NCI-H187 (cell line): Measurements from ENCODE around the gene RPS5.
A peak's percentile ranks its signal among the peaks of the same experiment; 100 is the strongest.
"Not testable (repeated sequence)": the region's sequence is repeated elsewhere in the genome, so short reads cannot be mapped to it uniquely, and the experiment has no call there.

Experiments
- DNase-seq, 2 experiments: peaks; one replicate each; lab custom pipeline; 2025; lab: John Stamatoyannopoulos, UW

Gene RPS5

DNA sequence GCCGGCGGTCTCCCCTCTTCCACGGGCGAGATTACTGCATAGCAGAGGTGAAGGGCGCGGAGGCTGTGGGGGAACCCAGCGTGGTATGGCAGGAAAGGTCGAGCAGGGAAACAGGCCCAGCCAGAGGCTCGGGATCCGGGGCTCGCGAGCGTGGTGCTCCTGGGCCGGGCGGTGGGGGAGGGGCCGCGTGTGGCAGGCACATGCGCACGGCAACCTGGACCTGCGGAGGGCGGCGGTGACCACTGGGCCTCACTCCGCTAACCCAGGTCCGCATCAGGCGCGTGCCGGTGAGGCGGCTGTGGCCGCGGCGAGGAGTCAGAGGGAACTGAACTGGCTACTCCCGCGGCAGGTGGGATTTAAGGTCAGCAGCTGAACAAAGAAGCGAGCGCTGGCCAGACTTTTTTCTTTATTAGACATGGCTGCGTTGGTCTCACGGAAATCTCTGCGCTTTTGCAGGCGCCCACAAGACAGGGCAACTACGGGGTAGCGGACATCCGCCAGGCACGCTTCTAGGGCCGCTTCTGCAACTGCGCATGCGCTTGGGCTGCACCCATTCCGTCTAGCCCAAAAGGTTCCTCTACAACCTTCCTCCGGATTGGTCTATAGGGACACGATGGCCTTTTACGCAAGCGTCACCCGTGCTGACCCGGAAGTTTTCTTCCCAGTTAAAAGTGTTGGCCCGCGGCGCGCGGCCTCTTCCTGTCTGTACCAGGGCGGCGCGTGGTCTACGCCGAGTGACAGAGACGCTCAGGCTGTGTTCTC lies at the start of gene RPS5:
RPS5 (plus strand) TSS at position 694 of the 762 bp plus-strand sequence. CDS start 869 bp downstream, outside the sequence.
- peak; percentile 92 to 96 for DNase-seq

DNA sequence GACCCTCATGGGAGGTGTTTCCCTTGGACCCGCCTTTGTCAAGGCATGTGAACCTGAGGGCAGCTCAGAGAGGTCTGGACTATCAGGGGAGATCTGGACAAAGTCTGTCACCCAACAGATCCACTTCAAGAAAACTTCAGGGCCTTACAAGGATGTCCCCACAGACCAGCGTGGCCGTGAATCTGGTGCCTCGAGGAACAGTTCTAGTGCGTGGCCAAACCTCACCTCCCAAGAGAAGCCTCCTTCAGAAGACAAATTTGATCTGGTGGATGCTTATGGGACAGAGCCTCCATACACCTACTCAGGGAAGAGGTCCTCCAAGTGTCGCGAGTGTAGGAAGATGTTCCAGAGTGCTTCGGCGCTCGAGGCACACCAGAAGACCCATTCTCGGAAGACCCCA lies 48.7 kb upstream of the RPS5 start:
- DNase-seq: no peak

GRCh38 chr19:58338825-58339558 lies 48.1 kb upstream of the RPS5 start:
- no peak for DNase-seq

DNA sequence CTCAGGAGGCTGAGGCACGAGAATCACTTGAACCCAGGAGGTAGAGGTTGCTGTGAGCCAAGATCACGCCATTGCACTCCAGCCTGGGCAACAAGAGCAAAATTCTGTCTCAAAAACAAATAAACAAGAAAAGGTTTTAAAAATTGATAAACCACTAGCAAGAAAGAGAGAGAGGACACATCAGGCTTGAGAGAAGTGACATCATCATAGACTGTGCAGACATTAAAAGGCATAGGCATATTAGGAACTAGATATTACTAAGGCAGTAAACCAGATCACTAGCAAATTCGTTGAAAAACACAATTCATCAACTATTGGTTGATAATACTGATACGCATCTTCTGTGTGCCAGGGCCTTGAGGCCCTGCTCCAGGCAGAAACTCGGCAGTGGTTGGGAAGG lies 41.5 kb upstream of the RPS5 start:
- DNase-seq: no peak

DNA sequence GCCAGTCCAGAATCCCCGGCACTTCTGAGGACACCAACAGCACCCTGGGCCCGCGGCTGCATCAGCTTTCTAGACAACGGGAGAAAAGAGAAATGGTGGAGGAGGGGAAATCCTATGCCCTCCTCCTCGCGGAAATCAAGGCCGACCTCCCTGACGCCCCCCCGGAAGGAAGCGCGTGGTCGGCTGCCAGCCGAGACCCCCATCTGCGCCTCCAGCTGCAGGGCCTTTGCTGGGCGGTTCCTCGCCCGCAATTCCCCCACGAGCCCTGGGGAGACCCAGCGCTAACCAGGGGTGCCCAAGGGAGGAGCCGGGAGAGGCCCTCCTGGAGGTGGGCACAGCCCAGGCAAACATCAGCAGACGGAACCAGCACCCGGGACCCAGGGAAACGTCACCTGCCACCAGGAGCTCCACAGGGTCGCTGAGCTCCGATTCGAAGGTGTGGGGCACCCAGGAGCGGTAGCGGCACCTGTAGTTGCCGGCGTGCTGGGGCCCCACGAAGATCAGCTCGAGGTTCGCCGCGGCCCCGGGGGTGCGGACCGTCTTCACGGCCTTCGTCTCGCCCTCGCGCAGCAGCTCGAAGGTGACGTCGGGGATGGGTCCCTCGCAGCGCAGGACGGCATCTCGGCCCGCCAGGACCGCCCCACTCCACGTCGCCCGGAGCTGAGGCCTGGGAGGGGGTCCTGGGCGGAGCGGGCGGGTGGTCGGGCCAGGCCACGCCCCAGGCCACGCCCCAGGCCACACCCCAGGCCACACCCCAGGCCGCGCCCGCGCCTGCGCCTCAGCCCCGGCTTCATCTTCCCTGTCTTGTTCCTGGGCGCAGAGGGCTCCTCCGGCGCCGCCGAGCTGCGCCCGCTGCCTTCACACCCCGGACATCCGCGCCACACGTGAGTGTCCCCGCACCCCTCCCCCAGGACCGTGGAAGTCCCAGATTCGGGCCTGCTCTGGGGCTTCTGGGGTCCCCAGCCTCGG lies 39.8 kb upstream of the RPS5 start:
- DNase-seq: peak; percentile 33 to 56

DNA sequence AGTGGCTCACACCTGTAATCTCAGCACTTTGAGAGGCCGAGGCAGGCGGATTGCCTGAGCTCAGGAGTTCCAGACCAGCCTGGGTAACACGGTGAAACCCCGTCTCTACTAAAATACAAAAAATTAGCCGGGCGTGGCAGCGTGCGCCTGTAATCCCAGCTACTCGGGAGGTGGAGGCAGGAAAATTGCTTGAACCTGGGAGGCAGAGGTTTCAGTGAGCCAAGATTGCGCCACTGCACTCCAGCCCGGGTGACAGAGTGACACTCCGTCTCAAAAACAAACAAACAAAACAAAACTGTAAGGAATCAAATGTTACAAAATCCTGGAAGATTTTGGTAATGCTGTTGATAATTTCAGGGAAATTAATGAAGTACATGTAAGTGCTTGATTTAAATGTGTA lies 39.0 kb upstream of the RPS5 start:
- DNase-seq: not testable (repeated sequence)

DNA sequence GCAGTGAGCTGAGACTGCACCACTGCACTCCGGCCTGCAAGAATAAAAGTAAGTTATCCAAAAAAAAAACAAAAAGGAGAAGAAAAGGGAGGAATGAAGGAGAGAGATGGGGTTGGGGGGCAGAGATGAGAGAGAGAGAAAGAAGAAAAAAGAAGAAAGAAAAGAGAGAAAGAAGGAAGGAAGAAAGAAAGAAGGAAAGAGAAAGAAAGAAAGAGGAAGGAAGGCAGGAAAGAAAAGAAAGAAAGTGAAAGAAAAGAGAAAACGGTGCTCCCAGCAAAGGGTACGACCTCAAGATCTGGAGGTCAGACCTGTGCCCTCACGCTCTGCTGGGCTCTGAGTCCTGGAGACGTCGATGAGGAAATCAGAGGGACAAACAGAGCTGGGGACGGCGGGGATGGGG lies 37.5 kb upstream of the RPS5 start:
- no peak for DNase-seq

GRCh38 chr19:58350001-58350861 lies 36.8 kb upstream of the RPS5 start:
- no peak for DNase-seq

- DNase-seq: no peak
These were observed 36.1 kb upstream of the RPS5 start for GRCh38 chr19:58350871-58351557.

DNA sequence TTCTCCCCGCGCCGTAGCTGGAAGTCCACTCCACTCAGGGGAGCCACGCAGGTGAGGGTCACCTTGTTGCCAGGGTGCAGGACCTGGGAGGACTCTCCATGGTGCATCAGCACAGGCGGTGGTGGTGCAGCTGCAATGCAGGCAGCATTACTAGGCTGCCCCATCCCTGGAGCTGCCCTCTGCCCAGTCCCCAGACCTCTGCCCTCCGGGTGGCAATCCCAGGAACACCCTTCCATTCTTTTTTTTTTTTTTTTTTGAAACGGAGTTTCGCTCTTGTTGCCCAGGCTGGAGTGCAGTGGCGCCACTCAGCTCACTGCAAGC lies 35.6 kb upstream of the RPS5 start:
- no peak for DNase-seq

DNA sequence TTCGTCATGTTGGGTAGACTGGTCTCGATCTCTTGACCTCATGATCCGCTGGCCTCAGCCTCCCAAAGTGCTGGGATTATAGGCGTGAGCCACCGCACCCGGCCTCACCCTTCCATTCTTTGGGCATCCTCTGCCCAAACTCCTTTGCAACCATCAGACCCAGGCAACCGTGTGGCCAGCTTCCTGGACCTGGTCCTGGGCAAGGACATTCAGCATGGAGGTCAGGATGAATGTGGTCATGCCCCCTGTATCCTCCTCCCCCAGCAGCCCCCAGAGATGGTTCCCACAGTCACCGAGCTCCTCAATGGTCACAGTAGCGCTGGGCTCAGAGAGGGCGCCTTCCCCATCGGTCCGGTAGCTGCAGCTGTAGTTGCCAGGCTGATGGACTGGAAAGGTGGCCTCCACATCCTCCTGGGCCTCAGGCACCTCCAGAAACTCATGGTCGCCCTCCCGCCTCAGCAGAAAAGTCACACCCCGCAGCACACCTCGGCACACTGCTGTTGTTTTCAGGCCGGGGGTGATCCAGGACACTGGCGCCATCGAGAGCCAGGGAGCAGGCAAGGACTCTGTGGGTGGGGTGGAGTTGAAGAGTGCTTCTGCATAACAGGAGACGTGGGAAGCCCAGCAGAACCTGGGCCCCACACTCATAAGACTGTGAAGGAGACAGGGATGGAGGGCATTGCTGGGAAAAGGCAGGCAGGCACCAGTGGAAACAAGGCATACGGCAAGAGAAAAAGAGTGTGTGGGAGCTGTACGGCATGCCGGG lies 34.9 kb upstream of the RPS5 start:
- no peak for DNase-seq

DNA sequence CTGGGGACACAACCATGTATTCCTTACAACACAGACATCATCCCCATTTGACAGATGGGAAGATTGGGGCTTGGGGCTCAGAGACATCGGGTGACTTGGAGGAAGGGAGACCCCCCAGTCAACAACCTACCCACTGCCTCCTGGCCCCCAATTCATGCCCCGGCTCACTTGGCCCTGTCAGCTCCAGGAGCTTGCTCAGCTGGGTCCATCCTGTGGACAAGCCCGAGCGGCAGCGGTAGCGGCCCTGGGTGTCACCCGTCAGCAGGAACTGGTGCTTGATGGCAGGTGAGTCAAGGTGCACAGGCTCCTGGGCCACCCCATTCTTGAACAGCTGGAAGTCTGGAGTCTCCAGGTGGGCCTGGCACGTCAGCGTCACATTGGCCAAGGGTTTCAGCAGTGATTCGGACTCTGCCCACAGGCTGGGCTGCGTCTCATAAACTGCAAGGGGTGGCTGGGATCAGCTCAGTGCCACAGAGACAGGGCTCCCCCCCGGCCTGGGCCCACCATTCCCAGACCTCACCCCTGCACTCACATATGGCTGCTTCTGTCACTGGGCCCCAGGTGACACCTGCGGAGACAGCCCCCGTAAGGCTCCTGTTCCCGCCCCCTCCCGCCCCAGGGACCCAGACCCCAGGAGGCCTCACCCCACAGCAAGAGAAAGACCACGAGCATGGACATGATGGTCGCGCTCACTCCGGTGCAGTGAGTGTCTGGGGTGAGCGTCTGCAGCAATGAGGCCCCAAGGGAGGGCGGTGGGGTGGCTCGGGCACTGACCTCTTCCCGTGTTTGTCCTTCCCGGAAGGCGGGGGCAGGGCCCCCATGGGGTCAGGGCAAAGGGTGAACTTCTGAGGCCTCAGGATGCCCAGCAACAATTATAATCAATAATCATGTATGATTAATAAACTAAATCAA lies 34.1 kb upstream of the RPS5 start, which contains the start of gene A1BG:
A1BG (minus strand) TSS at position 733 of the 912 bp plus-strand sequence; CDS start at position 678, 55 bp downstream.
- DNase-seq: no peak

GRCh38 chr19:58353717-58354477 lies 33.2 kb upstream of the RPS5 start:
- DNase-seq: no peak

- DNase-seq: no peak
These were observed 32.5 kb upstream of the RPS5 start for GRCh38 chr19:58354478-58355030.

GRCh38 chr19:58355215-58355796 lies 31.8 kb upstream of the RPS5 start:
- no peak for DNase-seq

GRCh38 chr19:58355908-58356765 lies 30.9 kb upstream of the RPS5 start:
- DNase-seq: no peak
